ENCODE measurements around the gene KCNG4.

Gene KCNG4

DNA sequence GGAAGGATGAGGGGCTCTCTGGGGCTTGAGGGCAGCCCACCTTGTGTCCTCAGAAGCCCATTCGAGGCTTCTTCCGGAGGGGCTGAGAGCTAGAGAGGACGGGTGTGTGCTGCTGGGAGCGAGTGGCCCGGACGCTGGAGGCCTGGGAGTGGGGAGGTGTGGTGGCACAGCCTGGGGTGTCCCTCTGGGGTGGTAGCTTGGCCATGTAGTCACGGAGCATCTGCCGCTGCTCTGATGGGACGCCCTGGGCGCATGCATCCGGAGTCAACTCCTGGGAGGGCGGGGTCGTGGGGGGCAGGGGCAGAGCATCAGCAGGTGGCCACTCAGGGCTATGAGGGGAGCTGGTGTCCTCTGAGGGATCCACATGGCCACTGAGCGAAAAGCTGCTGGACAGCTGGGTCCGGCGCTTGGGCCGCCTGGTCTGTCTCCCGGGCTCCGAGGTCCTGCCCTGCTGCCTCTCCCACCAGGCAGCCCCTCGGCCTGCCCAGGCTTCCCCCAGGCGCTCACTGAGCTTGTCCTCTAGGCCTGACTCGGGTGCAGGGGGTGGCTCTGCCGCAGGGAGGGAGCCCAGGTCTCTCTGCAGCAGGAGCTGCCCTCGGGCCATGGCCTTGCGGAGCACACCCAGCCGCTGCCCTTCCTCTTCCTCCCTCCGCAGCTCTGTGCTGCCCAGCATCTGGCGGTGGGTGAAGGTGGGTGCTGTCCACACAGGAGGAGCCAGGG, 60.8 kb downstream of the KCNG4 start:
- Histone ChIP-seq H3K4me3 (ENCODE audit: insufficient read depth, low read depth, low read length) (no peak overlapping the region), H3K36me3 (ENCODE audit: control insufficient read depth, insufficient read depth, low read length) (peaks cover 34% of the 10 kb centered on the region), H3K9me3 (ENCODE audit: control insufficient read depth, low read length) (no peaks in the 10 kb centered on the region), H3K27ac (ENCODE audit: insufficient read depth, low read depth, low read length, poor library complexity, severe bottlenecking) (no peak overlapping the region), H3K27me3 (ENCODE audit: control insufficient read depth, insufficient read depth, low read length, poor library complexity, severe bottlenecking) (no peaks in the 10 kb centered on the region), H3K4me1 (ENCODE audit: control insufficient read depth, insufficient read depth, low read length) (no peaks in the 10 kb centered on the region)
- WGBS, 2 experiments, result 95% methylated on average over 28 of the region's 28 CpGs

DNA sequence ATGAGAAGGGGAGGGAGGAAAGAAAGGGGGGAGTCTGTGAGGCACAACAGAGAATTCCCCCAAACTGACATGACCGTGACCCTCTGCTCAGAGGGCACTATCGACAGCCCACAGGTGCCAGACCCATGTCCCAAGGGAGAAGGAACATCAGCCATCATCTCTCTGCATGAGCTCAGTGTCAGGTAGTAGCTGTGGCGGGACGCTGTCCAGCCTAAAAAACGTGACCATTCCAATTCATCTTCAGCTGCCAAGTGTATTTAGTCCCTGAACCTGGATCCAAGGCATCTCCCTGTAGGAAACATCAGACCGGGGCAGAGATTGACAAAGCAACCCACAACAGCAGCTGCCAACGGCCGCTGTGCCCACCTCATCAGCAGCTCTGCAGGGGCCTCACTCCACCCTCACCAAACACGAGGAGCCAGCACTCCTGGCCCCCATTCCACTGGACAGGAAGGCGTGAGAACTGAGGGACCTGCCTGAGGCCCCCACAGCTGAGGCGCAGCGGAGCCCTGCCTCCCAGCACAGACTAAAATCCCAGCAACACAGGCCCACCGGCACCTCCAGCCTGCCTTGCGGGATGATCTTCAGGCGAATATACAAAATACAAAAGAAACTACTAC, 61.6 kb downstream of the KCNG4 start:
- Histone ChIP-seq H3K27me3 (ENCODE audit: control insufficient read depth, insufficient read depth, low read length, poor library complexity, severe bottlenecking) (no peaks in the 10 kb centered on the region), H3K4me3 (ENCODE audit: insufficient read depth, low read depth, low read length) (no peak overlapping the region), H3K9me3 (ENCODE audit: control insufficient read depth, low read length) (no peaks in the 10 kb centered on the region), H3K36me3 (ENCODE audit: control insufficient read depth, insufficient read depth, low read length) (peaks cover 34% of the 10 kb centered on the region), H3K4me1 (ENCODE audit: control insufficient read depth, insufficient read depth, low read length) (no peaks in the 10 kb centered on the region), H3K27ac (ENCODE audit: insufficient read depth, low read depth, low read length, poor library complexity, severe bottlenecking) (no peak overlapping the region)
- 93 to 95% methylated on average over 15 of the region's 15 CpGs for WGBS, 2 experiments

DNA sequence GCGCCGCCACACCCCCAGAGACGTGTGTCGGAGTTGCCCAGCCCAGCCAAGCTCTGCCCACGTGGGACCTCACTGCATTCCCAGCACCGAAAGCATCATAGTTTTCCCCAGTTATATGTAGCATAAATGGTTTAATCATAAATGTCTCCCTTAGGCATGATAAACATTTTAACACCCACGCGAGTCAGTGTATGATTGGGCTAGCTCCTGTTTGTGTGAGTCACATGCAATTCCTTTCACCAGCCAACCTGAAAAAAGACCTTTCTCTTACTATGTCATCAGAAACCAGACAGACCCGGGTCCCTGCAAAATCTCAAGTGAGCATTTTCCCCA, 62.1 kb downstream of the KCNG4 start:
- Histone ChIP-seq H3K4me3 (ENCODE audit: insufficient read depth, low read depth, low read length) (no peak overlapping the region), H3K36me3 (ENCODE audit: control insufficient read depth, insufficient read depth, low read length) (peaks cover 34% of the 10 kb centered on the region), H3K27me3 (ENCODE audit: control insufficient read depth, insufficient read depth, low read length, poor library complexity, severe bottlenecking) (no peaks in the 10 kb centered on the region), H3K9me3 (ENCODE audit: control insufficient read depth, low read length) (no peaks in the 10 kb centered on the region), H3K4me1 (ENCODE audit: control insufficient read depth, insufficient read depth, low read length) (no peaks in the 10 kb centered on the region), H3K27ac (ENCODE audit: insufficient read depth, low read depth, low read length, poor library complexity, severe bottlenecking) (no peak overlapping the region)
- 91 to 92% methylated on average over 9 of the region's 9 CpGs for WGBS, 2 experiments

DNA sequence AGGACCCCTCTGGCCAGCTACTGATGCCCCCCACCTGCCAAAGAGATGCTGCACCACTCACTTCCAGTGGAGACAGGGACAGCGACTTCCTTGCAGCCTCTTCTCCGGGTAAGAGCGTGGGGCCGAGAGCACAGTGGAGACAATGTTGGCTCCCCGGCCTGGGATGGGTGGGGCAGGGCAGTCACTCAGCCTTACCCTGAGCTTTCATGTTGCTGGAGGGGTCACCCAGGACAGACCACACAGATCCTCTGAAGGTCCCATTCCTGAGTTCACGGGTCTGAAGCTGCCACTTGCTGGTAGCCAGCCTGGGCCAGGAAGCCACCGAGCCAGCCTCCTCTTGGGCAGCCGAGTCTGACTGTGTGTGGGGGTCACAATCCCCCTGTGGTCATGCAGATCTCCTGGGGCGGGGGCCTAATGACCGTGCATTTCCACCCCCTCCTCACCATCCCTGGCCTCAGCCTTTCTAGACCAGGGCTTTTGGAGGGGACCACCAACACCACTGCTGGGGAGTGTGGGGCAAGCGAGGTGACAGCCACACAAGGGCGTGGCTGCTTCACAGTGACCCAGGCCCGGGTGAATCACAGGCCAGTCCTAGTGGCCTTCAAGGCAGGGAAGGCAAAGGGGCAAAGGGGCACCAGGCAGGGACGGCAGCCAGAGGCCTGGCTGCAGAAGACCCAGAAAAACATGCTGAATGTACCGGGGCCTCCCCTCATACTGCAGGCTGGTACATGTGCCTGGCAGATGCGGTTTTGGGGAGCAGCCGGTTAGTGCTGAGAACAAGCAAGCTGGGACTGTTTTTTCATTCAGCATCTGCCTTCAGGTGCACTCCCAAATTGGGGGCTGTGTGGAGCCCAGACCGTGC, 63.4 kb downstream of the KCNG4 start:
- Histone ChIP-seq H3K9me3 (ENCODE audit: control insufficient read depth, low read length) (no peaks in the 10 kb centered on the region), H3K27me3 (ENCODE audit: control insufficient read depth, insufficient read depth, low read length, poor library complexity, severe bottlenecking) (no peaks in the 10 kb centered on the region), H3K4me1 (ENCODE audit: control insufficient read depth, insufficient read depth, low read length) (no peaks in the 10 kb centered on the region), H3K4me3 (ENCODE audit: insufficient read depth, low read depth, low read length) (no peak overlapping the region), H3K36me3 (ENCODE audit: control insufficient read depth, insufficient read depth, low read length) (peaks cover 23% of the 10 kb centered on the region), H3K27ac (ENCODE audit: insufficient read depth, low read depth, low read length, poor library complexity, severe bottlenecking) (no peak overlapping the region)
- 89 to 91% methylated on average over 18 of the region's 18 CpGs for WGBS, 2 experiments

DNA sequence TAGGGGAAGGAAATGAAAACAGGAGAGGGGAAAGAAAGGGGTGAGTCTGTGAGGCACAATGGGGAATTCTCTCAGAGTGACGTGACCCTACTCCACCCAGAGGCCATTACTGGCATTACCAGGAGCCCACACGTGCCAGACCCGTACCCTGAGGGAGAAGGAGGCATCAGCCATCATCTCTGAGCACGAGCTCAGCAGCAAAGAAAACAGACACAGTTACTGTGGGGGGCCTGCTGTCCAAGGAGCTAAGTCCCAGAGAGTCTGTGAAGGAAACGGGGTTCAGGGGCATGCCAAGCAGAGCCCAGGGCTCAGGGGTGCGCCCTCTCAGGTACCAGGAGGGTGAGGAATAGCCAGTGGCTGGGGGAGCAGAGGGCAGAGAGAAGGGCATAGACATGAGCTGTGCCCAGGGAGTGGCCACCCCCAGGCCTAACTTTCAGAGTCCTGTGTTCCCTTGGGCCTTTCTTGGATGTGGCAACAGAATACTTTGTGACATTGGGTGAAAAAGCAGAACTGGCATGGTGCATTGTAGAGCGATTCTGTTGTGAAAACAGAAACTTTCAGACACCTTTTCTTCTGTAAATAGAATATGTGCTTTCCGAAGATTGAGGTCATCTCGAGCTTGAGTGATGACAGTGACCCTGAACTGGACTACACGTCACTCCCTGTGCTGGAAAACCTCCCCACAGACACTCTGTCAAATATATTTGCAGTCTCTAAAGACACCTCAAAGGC, 64.3 kb downstream of the KCNG4 start:
- H3K4me3 ChIP-seq (ENCODE audit: insufficient read depth, low read depth, low read length), result no peak overlapping the region
- WGBS, 2 experiments, result 70 to 71% methylated on average over 10 of the region's 10 CpGs
- no peaks in the 10 kb centered on the region for H3K4me1 ChIP-seq (ENCODE audit: control insufficient read depth, insufficient read depth, low read length)
- H3K27ac ChIP-seq (ENCODE audit: insufficient read depth, low read depth, low read length, poor library complexity, severe bottlenecking), result no peak overlapping the region
- peaks cover 15% of the 10 kb centered on the region for H3K36me3 ChIP-seq (ENCODE audit: control insufficient read depth, insufficient read depth, low read length)
- no peaks in the 10 kb centered on the region for H3K9me3 ChIP-seq (ENCODE audit: control insufficient read depth, low read length)
- no peaks in the 10 kb centered on the region for H3K27me3 ChIP-seq (ENCODE audit: control insufficient read depth, insufficient read depth, low read length, poor library complexity, severe bottlenecking)

DNA sequence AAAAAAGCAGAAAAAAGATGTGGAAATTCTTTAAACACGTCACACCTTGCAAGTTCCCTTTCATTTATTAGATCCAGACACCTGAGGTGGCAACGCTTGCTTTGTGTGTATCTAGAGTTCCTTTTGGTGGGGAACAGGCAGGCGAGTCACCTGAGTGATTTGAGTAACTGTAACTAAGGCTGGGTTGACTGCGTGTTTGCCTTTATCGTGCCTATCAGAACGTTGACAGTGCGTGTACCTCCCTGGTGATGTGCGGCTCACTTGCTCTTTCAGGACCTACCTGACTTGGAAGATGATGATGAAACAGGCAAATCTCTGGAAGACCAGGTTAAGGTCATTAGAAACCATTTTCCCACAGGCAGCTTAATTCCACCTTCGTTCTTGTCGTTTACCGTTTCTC, 65.4 kb downstream of the KCNG4 start:
- Histone ChIP-seq H3K4me3 (ENCODE audit: insufficient read depth, low read depth, low read length) (no peak overlapping the region), H3K4me1 (ENCODE audit: control insufficient read depth, insufficient read depth, low read length) (no peaks in the 10 kb centered on the region), H3K9me3 (ENCODE audit: control insufficient read depth, low read length) (no peaks in the 10 kb centered on the region), H3K27me3 (ENCODE audit: control insufficient read depth, insufficient read depth, low read length, poor library complexity, severe bottlenecking) (no peaks in the 10 kb centered on the region), H3K27ac (ENCODE audit: insufficient read depth, low read depth, low read length, poor library complexity, severe bottlenecking) (no peak overlapping the region), H3K36me3 (ENCODE audit: control insufficient read depth, insufficient read depth, low read length) (peaks cover 10% of the 10 kb centered on the region)
- 90 to 91% methylated on average over 11 of the region's 11 CpGs for WGBS, 2 experiments

DNA sequence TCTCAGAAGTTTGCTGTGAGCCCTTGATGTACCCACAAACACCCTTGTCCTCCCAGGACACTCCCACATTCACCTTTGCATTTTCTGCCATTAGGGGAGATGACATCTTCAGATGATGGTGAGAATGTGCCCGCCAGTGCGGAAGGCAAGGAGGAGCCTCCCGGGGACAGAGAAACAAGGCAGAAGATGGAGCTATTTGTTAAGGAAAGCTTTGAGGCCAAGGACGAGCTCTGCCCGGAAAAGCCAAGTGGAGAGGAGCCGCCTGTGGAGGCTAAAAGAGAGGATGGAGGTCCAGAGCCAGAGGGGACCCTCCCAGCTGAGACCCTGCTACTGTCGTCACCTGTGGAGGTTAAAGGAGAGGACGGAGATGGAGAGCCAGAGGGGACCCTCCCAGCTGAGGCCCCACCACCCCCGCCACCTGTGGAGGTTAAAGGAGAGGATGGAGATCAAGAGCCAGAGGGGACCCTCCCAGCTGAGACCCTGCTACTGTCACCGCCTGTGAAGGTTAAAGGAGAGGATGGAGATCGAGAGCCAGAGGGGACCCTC, 70.0 kb downstream of the KCNG4 start:
- Histone ChIP-seq H3K4me1 (ENCODE audit: control insufficient read depth, insufficient read depth, low read length) (peaks cover 4% of the 10 kb centered on the region), H3K4me3 (ENCODE audit: insufficient read depth, low read depth, low read length) (no peak overlapping the region), H3K36me3 (ENCODE audit: control insufficient read depth, insufficient read depth, low read length) (no peaks in the 10 kb centered on the region), H3K27me3 (ENCODE audit: control insufficient read depth, insufficient read depth, low read length, poor library complexity, severe bottlenecking) (no peaks in the 10 kb centered on the region), H3K9me3 (ENCODE audit: control insufficient read depth, low read length) (no peaks in the 10 kb centered on the region), H3K27ac (ENCODE audit: insufficient read depth, low read depth, low read length, poor library complexity, severe bottlenecking) (no peak overlapping the region)
- WGBS, 2 experiments, result 86 to 87% methylated on average over 11 of the region's 11 CpGs

All from ectodermal cell (in vitro differentiated cells).